ENCODE data around the gene HORMAD2.

DNA sequence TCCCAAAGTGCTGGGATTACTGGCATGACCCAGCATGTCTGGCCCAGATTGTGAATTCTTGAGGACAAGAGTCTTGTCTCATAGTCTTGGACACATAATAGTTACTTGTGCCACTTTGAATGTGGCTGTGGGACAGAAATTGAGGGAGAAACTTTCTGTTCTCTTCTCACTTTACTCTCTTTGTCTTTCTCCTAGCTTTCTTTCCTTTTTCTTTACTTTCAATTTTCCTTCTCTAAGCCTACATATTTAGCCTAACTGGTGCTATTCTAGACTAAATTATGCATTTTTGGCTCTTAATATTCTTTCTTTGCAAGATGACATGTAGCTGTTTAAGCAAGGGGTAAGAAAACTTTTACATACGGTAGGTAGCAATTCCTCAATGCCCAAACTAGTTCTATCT, 33.2 kb downstream of the HORMAD2 start:
- TF ChIP-seq RAD21 (conservative IDR thresholded peaks at IDR 0.05 in 1 of 2, IDR thresholded peaks at IDR 0.05 in 1 of 2) (no peak), CTCF (IDR thresholded peaks at IDR 0.05) (no peak), SREBF2 (IDR thresholded peaks at IDR 0.05) (no peak), MYC (IDR thresholded peaks at IDR 0.05; ENCODE audit: borderline replicate concordance, low read length) (no peak), EP300 (IDR thresholded peaks at IDR 0.05) (no peak), JUNB (IDR thresholded peaks at IDR 0.05) (no peak), NFE2L2 (conservative IDR thresholded peaks at IDR 0.05; ENCODE audit: low read length) (no peak)
- TF ChIP-seq, protein P1, sequence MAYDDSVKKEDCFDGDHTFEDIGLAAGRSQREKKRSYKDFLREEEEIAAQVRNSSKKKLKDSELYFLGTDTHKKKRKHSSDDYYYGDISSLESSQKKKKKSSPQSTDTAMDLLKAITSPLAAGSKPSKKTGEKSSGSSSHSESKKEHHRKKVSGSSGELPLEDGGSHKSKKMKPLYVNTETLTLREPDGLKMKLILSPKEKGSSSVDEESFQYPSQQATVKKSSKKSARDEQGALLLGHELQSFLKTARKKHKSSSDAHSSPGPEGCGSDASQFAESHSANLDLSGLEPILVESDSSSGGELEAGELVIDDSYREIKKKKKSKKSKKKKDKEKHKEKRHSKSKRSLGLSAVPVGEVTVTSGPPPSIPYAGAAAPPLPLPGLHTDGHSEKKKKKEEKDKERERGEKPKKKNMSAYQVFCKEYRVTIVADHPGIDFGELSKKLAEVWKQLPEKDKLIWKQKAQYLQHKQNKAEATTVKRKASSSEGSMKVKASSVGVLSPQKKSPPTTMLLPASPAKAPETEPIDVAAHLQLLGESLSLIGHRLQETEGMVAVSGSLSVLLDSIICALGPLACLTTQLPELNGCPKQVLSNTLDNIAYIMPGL (CRISPR knock-in tag; IDR thresholded peaks at IDR 0.05; ENCODE audit: borderline replicate concordance): no peak

Data from A549 (cell line).